SIG-M5 treated with dmso at 0.1 percent for 504 hours (cell line): ENCODE data around the gene ITGB8.
A peak's percentile ranks its signal among the peaks of the same experiment; 100 is the strongest.
"Not testable (repeated sequence)": the region's sequence is repeated elsewhere in the genome, so short reads cannot be mapped to it uniquely, and the experiment has no call there.

Experiments
- DNase-seq: peaks from one replicate; lab custom pipeline; 2025; ENCODE audit not compliant: unreplicated experiment; lab: John Stamatoyannopoulos, UW

ITGB8 gene

GRCh38 chr7:20330239-20330927, at the start of gene ITGB8:
Gene ITGB8, plus strand, starts transcription at chr7:20330900. Its CDS starts 907 bp downstream, at chr7:20331807.
- DNase-seq: peak; percentile 31

- no peak for DNase-seq
These were observed 47.7 kb upstream of the ITGB8 start for GRCh38 chr7:20282959-20283358.

- no peak for DNase-seq
These were observed 47.3 kb upstream of the ITGB8 start for GRCh38 chr7:20283385-20283784.

GRCh38 chr7:20284003-20284770, 46.5 kb upstream of the ITGB8 start:
- DNase-seq: no peak

GRCh38 chr7:20284771-20285143, 45.9 kb upstream of the ITGB8 start:
- no peak for DNase-seq

GRCh38 chr7:20287317-20287716, 43.4 kb upstream of the ITGB8 start:
- DNase-seq: no peak

GRCh38 chr7:20288036-20288435, 42.7 kb upstream of the ITGB8 start:
- DNase-seq: no peak

GRCh38 chr7:20290505-20291111, 40.1 kb upstream of the ITGB8 start:
- no peak for DNase-seq

GRCh38 chr7:20293336-20293735, 37.4 kb upstream of the ITGB8 start:
- no peak for DNase-seq

- no peak for DNase-seq
These were observed 34.3 kb upstream of the ITGB8 start for GRCh38 chr7:20296444-20296843.

- no peak for DNase-seq
These were observed 33.8 kb upstream of the ITGB8 start for GRCh38 chr7:20296901-20297300.

- no peak for DNase-seq
These were observed 32.2 kb upstream of the ITGB8 start for GRCh38 chr7:20298486-20298901.

- DNase-seq: no peak
These were observed 31.6 kb upstream of the ITGB8 start for GRCh38 chr7:20299145-20299544.

- no peak for DNase-seq
These were observed 30.9 kb upstream of the ITGB8 start for GRCh38 chr7:20299647-20300312.

- DNase-seq: no peak
These were observed 29.3 kb upstream of the ITGB8 start for GRCh38 chr7:20301311-20301939.

GRCh38 chr7:20302300-20302699, 28.4 kb upstream of the ITGB8 start:
- DNase-seq: not testable (repeated sequence)

GRCh38 chr7:20302891-20303290, 27.8 kb upstream of the ITGB8 start:
- no peak for DNase-seq

- no peak for DNase-seq
These were observed 26.3 kb upstream of the ITGB8 start for GRCh38 chr7:20304366-20304765.

- no peak for DNase-seq
These were observed 25.0 kb upstream of the ITGB8 start for GRCh38 chr7:20305726-20306125.

GRCh38 chr7:20306180-20306946, 24.3 kb upstream of the ITGB8 start:
- no peak for DNase-seq
